ENCODE data around the gene SLC12A7. TPM values are rescaled to one million over a fixed set of nuclear protein-coding genes. Genes with fewer than 3 reads are reported as not detected.
"Not testable (repeated sequence)": the region's sequence is repeated elsewhere in the genome, so short reads cannot be mapped to it uniquely, and the experiment has no call there.

The SLC12A7 gene
- total RNA-seq, 1 experiment from 2014 or later = 134 TPM

DNA sequence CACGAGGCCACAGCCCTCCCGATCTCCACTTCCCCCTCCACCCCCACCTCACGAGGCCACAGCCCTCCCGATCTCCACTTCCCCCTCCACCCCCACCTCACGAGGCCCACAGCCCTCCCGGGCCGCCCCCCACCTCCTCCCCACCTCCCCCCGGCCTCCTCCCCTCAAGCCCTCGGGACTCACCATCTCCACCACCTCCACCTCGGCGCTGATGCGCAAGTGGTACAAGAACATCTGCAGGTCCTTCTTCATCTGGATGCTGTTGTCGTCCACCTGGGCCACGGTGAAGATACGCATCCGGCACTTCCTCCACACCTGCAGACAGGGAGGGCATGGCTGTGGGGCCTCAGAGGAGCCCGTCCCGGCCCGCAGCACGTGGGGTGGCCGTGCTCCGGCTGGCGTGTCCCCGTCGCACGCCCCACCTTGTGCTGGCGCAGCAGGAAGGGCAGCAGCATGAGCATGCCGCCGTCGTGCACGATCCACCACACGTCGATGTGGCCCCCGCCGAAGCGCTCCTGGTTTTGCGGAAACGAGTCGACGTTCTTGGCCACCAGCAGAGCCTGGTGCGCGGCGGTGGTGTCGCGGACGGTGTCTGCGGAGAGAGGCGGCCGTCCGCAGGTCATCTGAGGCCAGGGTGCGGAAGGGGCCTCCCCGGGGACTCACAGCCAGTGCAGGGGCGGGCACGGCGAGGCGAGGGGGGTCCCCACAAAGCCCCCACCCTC, 48.0 kb downstream of the SLC12A7 start:
- DNase-seq (ENCODE audit: low spot score) = no peak

DNA sequence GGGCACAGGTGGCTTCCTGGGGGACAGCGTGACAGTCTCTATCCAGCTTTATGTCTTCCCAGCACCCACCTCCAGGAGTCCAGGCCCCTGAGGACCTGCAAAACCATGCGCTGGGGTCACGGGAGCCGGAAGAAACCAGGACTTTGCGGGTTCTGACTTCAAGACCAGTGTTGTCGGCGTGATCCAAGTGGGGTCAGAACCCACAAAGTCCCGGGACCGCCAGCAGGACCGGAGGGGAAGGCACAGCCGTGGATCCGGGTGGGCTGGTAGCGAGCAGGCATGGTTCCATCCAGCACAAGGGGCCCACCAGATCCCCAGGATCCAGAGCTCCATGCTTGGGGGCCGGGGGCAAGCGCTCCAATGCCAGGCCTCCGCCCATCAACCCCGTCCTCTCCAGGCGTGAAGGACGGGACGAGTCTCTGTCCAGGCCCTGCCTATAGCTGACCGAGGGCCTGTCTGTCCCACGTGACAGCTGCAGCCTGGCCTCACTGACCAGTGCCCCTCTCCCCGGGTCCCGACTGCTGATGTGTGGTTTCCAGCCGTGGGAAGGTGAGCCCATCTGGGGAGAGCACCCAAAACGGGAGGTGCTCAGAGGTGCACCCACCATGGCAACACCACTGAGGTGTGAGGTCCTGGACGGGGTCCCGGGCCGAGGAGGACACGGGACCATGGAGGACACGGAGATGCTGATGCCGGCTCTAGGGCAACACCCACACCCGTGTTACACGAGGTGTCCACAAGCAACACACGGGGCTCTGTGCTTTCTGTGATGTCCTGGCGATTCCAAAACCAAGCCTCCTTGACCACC, 48.9 kb downstream of the SLC12A7 start:
- no peak for DNase-seq (ENCODE audit: low spot score)

- DNase-seq (ENCODE audit: low spot score) = no peak
These were observed 49.9 kb downstream of the SLC12A7 start for GRCh38 chr5:1061916-1062315.

DNA sequence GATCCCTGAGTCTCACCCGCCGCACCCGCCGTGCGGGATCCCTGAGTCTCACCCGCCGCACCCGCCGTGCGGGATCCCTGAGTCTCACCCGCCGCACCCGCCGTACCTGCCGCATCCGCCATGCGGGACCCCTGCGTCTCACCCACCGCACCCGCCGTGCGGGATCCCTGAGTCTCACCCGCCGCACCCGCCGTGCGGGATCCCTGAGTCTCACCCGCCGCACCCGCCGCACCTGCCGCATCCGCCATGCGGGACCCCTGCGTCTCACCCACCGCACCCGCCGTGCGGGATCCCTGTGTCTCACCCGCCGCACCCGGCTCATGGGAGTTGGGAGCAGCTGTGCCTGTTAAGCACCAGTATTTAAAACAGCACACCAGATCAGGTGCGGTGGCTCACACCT, 50.6 kb downstream of the SLC12A7 start:
- DNase-seq (ENCODE audit: low spot score) = not testable (repeated sequence)

DNA sequence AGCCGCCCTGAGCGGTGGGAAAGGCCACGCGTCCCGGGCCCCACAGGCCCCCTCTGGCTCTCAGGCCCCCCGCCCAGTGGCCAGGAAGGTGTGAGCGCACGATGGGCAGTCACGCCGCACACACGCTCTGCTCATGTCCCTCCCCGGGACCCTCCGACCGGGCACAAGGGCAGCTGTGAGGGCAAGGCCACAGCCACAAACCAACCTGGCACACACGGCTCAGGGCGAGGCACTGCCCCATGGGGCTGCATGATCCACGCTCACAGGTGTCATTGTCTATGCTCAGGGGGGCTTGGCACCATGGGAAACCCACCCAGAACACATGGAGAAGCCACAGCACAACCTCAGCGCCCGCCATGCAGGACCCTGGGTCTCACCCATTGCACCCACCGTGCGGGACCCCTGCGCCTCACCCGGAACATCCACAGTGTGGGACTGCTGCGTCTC, 51.3 kb downstream of the SLC12A7 start:
- DNase-seq (ENCODE audit: low spot score) = no peak

GRCh38 chr5:1059884-1060263, 52.0 kb downstream of the SLC12A7 start:
- DNase-seq (ENCODE audit: low spot score) = no peak

DNA sequence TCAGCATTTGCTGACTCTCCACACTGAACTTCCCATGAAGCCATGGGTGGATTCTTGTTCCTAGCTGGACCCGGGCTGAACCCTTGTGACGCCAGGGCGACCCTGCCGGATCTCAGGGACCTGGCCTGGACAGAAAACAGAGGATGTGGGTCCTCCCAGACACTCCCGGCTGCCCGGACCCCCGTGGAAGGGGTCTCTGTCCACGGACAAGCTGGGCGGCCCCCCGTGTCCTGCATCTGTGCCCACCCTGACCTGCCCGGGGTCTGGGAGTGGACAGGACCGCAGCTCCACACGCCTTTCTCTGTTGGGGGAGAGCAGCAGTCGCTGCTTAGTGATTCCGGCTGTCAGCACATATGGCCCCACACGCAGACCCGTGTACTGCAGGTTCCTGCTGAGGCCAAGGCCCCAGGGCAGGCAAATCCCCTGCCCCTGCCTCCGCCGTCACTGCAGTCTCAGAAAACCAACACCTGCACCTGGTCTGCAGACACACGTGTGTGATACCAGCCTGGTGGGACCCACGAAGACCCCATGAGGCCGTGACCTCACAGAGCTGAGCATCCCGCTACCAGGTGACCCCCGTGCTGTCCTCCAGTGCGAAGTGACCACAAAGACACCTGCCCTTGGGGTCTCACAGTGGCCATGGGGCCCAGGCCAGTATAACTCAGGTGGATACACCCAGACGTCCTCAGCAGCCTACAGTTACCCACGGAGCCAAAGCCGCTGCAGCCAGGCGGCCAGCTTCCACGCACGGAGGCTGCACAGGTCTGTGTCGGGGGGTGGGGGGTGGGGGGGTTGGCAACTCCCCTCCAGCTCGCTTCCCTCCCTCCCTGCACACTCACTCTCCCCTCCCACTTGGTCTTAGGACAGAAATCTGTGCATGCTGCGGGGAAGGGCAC, 52.6 kb downstream of the SLC12A7 start:
- DNase-seq (ENCODE audit: low spot score) = no peak

DNA sequence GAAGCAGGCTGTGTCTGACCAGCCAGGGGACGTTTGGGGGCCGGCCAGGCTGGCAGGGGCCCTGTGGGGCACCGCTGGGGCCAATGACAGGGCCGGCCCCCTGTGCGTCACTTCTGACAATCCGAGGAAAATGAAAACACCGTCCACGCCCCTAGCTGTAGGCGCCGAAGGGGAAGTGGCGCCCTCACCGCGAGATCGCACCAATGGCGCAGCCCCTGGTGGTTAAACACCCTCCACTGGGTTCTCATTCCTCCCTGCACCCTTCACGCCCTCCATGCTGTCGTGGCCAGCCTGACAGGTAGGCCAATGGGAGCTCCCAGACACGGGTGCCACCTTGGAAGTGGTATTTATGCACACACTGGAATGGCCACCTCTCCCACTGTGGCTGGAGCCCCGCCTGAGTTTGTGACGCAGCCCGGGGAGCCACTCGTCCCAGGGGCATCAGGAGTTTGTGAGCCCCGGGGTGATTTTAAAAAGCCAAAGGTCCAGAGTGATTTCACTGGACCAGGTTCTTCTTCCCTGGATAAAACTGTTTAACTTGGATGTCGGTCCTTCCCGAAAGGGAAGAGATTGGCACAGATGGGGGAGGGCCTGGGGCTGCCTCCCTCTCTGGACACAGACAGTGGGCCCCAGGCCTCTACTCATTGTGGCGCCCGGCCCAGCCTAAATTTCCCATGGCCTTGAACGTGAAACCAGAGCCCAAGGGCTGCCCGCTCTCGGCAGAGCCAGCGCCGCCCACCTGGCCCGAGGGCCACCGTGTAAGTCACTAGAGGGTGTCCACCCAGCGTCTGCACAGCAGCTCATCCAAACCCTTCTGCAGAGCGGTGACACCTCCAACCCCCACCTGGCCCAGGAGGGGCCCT, 53.5 kb downstream of the SLC12A7 start:
- DNase-seq (ENCODE audit: low spot score) = no peak

DNA sequence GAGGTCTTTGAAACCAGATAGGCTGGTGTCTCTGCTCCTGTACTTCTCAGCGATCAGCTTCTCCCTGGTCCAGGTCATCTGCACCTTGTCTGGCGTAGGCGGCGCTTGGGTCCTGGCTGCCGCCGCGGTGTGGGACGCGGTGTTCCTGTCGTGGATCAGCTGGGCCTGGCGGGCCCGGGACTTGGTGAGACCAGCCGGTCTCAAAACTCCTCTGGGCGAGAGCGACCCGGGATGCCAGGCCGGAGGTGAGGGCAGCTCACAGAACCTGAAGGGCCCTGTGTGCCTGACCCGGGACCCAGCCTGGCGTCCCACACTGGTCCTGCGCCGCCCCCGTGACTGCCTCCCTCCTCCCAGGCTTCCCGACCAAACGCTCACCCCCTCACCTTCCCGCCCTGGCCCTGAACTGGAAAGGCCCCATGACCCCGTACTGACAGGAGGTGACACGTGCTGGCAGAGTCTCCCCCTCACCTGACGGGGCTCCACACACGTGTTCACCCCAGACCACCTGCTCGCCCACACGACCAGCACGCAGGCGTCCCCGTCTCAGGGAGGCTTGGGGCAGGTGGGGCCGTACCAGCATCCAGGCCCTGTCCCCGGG, 54.3 kb downstream of the SLC12A7 start:
- DNase-seq (ENCODE audit: low spot score) = no peak

- DNase-seq (ENCODE audit: low spot score) = no peak
These were observed 55.0 kb downstream of the SLC12A7 start for GRCh38 chr5:1056611-1057484.

DNA sequence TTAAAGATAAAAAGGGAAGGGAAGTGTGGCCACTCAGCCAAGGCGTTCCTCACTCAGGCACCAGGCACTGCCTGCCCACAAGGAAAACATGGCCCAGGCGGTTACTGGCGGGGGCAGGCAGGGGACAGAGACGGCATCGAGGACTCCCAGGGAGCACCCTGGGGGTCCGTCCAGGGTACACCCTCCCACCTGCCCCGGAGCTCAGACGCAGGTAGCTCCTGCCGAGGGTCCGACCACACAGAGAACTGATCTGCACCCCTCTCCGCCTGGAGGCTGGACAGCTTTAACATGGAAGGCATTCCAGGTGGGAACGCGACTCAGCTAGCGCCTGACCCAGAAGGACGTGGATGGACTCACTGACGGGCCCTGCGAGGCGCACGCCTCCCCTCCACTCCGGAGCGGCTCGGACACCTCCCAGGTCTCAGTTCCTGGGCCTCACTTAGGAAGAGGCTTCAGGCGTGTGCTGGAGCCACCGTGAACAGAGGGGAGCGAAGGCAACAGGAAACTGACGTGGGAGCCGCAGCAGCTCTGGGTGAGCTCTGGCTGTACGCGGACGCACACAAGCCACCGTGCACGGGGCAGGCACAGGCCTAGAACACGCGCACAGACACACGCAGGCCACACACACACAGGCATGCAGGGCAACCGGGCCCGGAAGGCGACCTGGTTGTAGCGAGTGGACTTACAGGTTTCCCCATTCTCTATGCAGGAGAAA, 55.8 kb downstream of the SLC12A7 start:
- DNase-seq (ENCODE audit: low spot score) = no peak

DNA sequence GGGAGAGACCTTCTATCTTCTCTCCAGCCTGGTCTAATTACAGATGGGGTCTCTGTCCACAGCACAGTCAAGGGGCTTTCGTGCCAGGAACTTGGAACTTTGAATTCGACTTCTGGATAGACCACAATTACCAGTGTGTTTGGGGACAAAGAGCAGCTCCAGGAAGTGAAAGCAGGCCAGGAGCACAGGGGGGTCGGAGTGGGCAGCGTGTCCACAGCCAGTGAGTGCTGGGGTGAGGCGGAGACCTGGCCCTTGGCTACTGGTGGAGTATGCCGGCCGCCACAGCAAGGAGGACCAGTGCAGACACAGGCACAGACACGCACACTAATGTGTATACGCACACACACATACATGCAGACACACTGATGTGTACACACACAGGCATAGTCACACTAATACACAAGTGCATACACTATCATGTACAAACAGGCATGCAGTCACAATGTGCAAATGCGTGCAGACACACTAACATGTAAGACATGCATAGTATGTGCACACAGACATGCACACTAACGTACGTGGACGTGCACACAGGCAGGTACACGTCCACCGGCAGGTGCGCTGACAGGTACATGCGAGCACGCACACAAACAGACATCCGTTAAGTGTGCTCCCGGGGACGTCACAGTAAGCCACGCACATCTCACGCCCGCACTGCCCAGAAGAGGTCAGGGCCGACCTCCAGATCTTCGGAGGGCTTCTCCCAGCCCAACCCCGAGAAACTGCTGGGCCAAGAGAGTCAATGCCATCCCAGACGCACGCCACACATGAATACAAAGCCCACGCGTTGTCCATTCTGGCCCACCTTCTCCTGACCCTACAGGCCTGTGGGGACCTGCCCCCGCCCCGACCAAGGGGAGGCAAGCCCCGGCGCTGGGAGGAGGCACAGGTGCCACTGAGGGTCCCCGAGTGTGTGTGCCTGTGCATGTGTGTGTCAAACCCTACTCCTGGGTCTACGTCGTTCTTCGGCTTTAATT, 56.8 kb downstream of the SLC12A7 start:
- no peak for DNase-seq (ENCODE audit: low spot score)

DNA sequence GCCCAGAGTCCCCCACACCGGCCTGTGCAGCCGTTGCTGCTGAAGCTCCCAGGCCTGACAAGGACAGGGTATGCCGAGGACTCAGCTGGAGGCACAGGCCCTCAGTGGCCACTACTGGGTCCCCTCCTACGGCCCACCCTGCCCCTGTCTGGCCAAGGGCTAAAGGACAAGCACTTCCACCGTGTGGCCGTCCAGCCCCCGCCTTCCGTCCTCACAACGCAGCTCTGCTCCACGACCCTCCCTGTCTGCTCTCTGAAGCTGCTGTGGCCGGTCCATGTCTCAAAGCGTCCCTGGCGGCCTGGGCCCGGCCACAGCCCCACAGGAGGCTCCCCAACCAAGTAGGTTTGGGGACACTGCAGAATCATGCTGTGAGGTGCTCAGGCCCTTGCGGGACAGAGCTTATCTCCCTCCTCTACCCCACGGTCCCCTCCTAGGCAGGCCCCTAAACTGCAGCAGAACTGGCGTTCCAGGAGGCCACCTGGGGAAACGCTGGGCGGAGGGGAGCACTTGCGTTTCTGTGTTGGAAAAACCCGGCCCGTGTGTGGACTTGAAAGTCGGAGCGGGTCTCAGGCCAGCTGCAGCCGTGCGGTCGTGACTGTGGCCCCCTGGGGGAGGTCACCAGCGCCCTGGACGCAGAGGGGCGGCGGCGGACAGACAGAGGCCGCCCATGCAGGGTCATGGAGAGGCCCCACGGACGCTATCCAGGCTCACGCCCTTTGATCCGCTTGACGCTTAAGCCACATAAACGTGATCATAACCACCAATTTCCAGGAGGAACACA, 57.7 kb downstream of the SLC12A7 start:
- DNase-seq (ENCODE audit: low spot score) = no peak

- no peak for DNase-seq (ENCODE audit: low spot score)
These were observed 58.4 kb downstream of the SLC12A7 start for GRCh38 chr5:1053391-1054017.

GRCh38 chr5:1052641-1053390, 59.0 kb downstream of the SLC12A7 start:
- peak; percentile 32 for DNase-seq (ENCODE audit: low spot score)

- no peak for DNase-seq (ENCODE audit: low spot score)
These were observed 59.8 kb downstream of the SLC12A7 start for GRCh38 chr5:1052076-1052475.

All from HT-29 (cell line).